Lower leg skin (tissue), 4 donors: ENCODE measurements around the gene SYT8. TPM values are rescaled to one million over a fixed set of nuclear protein-coding genes. Genes with fewer than 3 reads are reported as not detected.
"Not testable (repeated sequence)": the region's sequence is repeated elsewhere in the genome, so short reads cannot be mapped to it uniquely, and the experiment has no call there.

Experiments
- DNase-seq, 2 donors: peaks; one replicate each; pipeline ENCODE4 v3.0.0-alpha.2; 2019; ENCODE audit warnings: low spot score in 2 of 2
- H3K4me3 ChIP-seq: fragments of 200-600 bp; sonication (generic); 2 replicates; pipeline ENCODE4 v1.5.1; 2017; ENCODE audit warnings: mild to moderate bottlenecking, low read depth; ENCODE audit not compliant: poor library complexity, severe bottlenecking
- CTCF ChIP-seq, 3 donors: fragments of 450-650 bp; IDR thresholded peaks; one replicate each; pipeline ENCODE4 v1.5.1; 2016; ENCODE audit warnings: antibody characterized with exemption in 3 of 3, mild to moderate bottlenecking in 3 of 3, moderate library complexity in 2 of 3
- POLR2A ChIP-seq, 2 donors: fragments of 450-650 bp; IDR thresholded peaks; one replicate each; pipeline ENCODE4 v1.6.1; 2016 to 2017; ENCODE audit warnings: antibody characterized with exemption in 2 of 2, mild to moderate bottlenecking in 1 of 2, moderate library complexity in 1 of 2
- WGBS, 2 donors: methylation state at CpG; one replicate each; pipeline ENCODE4 v1.1.5; 2018; 5-methylcytosine and 5-hydroxymethylcytosine counted together
- intact Hi-C: fragments of 100-400 bp; cut with DNase I; formaldehyde crosslinking; loops from one replicate; pipeline ENCODE4 v1.15.0; 2023; ENCODE audit warnings: low total_unique reads
- total RNA-seq, 4 donors: library from RNA; depleted of rRNA; stranded (reverse); fragments of >200 nt; gene quantifications; one replicate each; pipeline ENCODE4 v1.1.0, GENCODE V29; 2016

SYT8 gene
- total RNA-seq, 4 donors from 2014 or later = 74.1 to 177 (median 106) TPM

- intact Hi-C loops = no loop called here
- WGBS, 2 donors = 44 to 52% methylated on average over 22 to 23 of the region's 28 CpGs
- H3K4me3 ChIP-seq = no peak overlapping the region
Measured at GRCh38 chr11:1875093-1875850, 40.5 kb downstream of the SYT8 start.

GRCh38 chr11:1875851-1876301 lies 41.1 kb downstream of the SYT8 start:
- WGBS, 2 donors = 48 to 72% methylated on average over 10 to 12 of the region's 13 CpGs
- H3K4me3 ChIP-seq, intact Hi-C loops: not testable (repeated sequence)
- DNase-seq = peak in 1 of 2 donors; percentile 87

More at GRCh38 chr11:1875093-1875850, 40.5 kb downstream of the SYT8 start:
- TF ChIP-seq CTCF (IDR thresholded peaks at IDR 0.05) (no peak), POLR2A (IDR thresholded peaks at IDR 0.05) (no peak)
- no peak for DNase-seq

- TF ChIP-seq POLR2A (IDR thresholded peaks at IDR 0.05) = no peak
- no peak for TF ChIP-seq CTCF (IDR thresholded peaks at IDR 0.05)
- intact Hi-C loops = no loop called here
- no peak overlapping the region for H3K4me3 ChIP-seq
- DNase-seq = peak in 1 of 2 donors; percentile 91
- 6 to 13% methylated on average over 23 to 26 of the region's 26 CpGs for WGBS, 2 donors
Measured at GRCh38 chr11:1876361-1877063, 41.7 kb downstream of the SYT8 start.

- peak in 1 of 2 donors; percentile 91 for DNase-seq
Measured at GRCh38 chr11:1877211-1878136, 42.7 kb downstream of the SYT8 start.

GRCh38 chr11:1878137-1879031 lies 43.6 kb downstream of the SYT8 start:
- 57 to 64% methylated on average over 23 to 25 of the region's 30 CpGs for WGBS, 2 donors
- TF ChIP-seq CTCF (IDR thresholded peaks at IDR 0.05) (no peak), POLR2A (IDR thresholded peaks at IDR 0.05) (no peak)
- no peak overlapping the region for H3K4me3 ChIP-seq
- peak in 1 of 2 donors; percentile 87 for DNase-seq
- intact Hi-C loops = no loop called here

More at GRCh38 chr11:1877211-1878136, 42.7 kb downstream of the SYT8 start:
- WGBS, 2 donors = 22 to 34% methylated on average over 17 to 27 of the region's 33 CpGs
- H3K4me3 ChIP-seq = no peak overlapping the region
- TF ChIP-seq POLR2A (IDR thresholded peaks at IDR 0.05) = no peak
- no peak for TF ChIP-seq CTCF (IDR thresholded peaks at IDR 0.05)
- intact Hi-C loops = no loop called here
